Right renal cortex interstitium (tissue), 3 donors: ENCODE data around the gene DHX15. TPM values are rescaled to one million over a fixed set of nuclear protein-coding genes. Genes with fewer than 3 reads are reported as not detected.

ENCODE experiments used
- DNase-seq, 3 donors: peaks; one replicate each; pipeline ENCODE4 v3.0.0-alpha.2; 2013; ENCODE audit warnings: low read depth in 3 of 3, low spot score in 2 of 3
- polyA plus RNA-seq, 3 donors: library from polyadenylated mRNA; unstranded; fragments of 120-200 nt; gene quantifications; one replicate each; pipeline ENCODE4 v1.2.1, GENCODE V29; 2013; ENCODE audit not compliant: insufficient read length in 3 of 3

Gene DHX15
- polyA plus RNA-seq, 3 donors = 249 to 267 (median 266) TPM

GRCh38 chr4:24583451-24584210, 723 bp downstream of the DHX15 start:
- peak in 2 of 3 donors; percentile 39 to 45 for DNase-seq

- no peak for DNase-seq
Measured at GRCh38 chr4:24582235-24582832, 2.0 kb downstream of the DHX15 start.

- no peak for DNase-seq
Measured at GRCh38 chr4:24578364-24578763, 6.0 kb downstream of the DHX15 start.

- no peak for DNase-seq
Measured at GRCh38 chr4:24576276-24576675, 8.1 kb downstream of the DHX15 start.

GRCh38 chr4:24574236-24574635, 10.1 kb downstream of the DHX15 start:
- no peak for DNase-seq

GRCh38 chr4:24573582-24573981, 10.8 kb downstream of the DHX15 start:
- DNase-seq = no peak

- DNase-seq = no peak
Measured at GRCh38 chr4:24570574-24571236, 13.6 kb downstream of the DHX15 start.

- no peak for DNase-seq
Measured at GRCh38 chr4:24570172-24570571, 14.2 kb downstream of the DHX15 start.

- DNase-seq = no peak
Measured at GRCh38 chr4:24569662-24570061, 14.7 kb downstream of the DHX15 start.

GRCh38 chr4:24568425-24568824, 15.9 kb downstream of the DHX15 start:
- no peak for DNase-seq

GRCh38 chr4:24565054-24565453, 19.3 kb downstream of the DHX15 start:
- DNase-seq = no peak

GRCh38 chr4:24564488-24564887, 19.9 kb downstream of the DHX15 start:
- DNase-seq = no peak

- no peak for DNase-seq
Measured at GRCh38 chr4:24561438-24562139, 22.8 kb downstream of the DHX15 start.

GRCh38 chr4:24560868-24561368, 23.4 kb downstream of the DHX15 start:
- DNase-seq = no peak

GRCh38 chr4:24559889-24560288, 24.5 kb downstream of the DHX15 start:
- DNase-seq = no peak

- DNase-seq = no peak
Measured at GRCh38 chr4:24559032-24559821, 25.1 kb downstream of the DHX15 start.

GRCh38 chr4:24557026-24558025, 27.0 kb downstream of the DHX15 start:
- no peak for DNase-seq

- DNase-seq = no peak
Measured at GRCh38 chr4:24551492-24552289, 32.7 kb downstream of the DHX15 start.
